Mucosa of gallbladder (tissue), 1 donor: Measurements from ENCODE around the gene SCAMP3. TPM values are rescaled to one million over a fixed set of nuclear protein-coding genes. Genes with fewer than 3 reads are reported as not detected.
"Not testable (repeated sequence)": the region's sequence is repeated elsewhere in the genome, so short reads cannot be mapped to it uniquely, and the experiment has no call there.

Experiments
- DNase-seq: peaks from one replicate; pipeline ENCODE4 v3.0.0-alpha.2; 2020; ENCODE audit warnings: low spot score
- total RNA-seq: library from RNA; stranded (reverse); gene quantifications from one replicate; pipeline ENCODE4 v1.2.1, GENCODE V29; 2021
- donor health status: DM: no; HTN: no; CAD: no.

SCAMP3 gene
- total RNA-seq, 1 donor from 2014 or later, result 68.6 TPM

- DNase-seq, result no peak
Measured at GRCh38 chr1:155254714-155255242, 7.4 kb downstream of the SCAMP3 start.

DNA sequence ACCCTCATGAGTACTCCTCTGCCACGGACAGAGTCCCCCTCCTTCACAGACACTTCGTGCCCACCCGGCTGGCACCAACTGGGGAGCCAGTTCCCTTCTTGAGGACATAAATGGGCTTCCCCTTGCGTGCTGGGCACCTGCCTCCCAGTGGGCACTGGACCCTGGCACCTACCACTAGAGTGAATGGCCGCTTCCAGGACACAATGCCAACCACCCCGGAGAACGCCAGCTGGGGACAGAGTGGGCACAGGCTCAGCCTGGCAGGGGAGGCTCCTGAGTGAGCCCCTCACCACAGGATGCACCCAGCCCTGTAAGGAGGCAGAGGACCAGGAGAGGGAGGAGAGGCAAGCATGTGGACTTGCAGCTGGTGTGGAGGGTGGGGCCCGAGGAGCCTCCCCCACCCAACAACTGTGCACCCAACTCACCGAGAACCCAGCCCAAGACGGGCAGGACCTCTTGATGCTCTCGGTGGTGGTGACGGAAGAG, 7.9 kb downstream of the SCAMP3 start:
- DNase-seq, result no peak

DNA sequence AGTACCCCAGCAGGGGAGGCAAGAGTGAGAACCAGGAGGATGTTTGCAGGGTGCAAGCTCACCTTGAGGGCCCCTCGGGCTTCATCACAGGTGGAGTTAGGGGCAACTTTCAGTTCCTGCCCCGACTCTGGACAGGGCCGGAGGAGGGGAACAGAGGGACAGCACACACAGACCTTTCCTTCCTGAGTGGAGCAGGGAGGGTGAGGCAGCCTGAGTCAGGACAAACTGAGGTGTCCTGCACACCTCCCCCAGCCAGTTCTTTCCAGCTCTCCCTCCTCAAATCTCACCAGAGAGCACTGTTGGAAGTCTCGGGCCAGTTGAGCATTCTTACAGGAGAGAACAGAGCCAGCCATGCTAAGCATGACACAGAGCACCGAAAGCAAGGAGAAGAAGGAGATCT, 8.4 kb downstream of the SCAMP3 start:
- DNase-seq, result no peak

DNA sequence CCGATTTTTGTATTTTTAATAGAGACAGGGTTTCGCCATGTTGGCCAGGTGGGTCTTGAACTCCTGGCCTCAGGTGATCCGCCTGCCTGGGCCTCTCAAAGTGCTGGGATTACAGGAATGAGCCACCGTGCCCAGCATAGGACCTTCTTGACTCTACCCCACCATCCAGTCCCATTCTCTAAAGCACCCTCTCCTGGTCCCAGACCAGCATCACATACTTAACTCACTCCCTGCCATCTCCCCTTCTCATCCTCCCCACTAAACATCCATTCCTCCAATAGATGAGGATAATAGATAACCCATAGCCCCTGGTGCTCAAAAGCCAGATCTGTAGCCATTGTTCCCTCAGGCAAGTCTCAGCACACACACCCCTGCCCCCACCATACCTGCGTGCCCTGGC, 9.0 kb downstream of the SCAMP3 start:
- no peak for DNase-seq

DNA sequence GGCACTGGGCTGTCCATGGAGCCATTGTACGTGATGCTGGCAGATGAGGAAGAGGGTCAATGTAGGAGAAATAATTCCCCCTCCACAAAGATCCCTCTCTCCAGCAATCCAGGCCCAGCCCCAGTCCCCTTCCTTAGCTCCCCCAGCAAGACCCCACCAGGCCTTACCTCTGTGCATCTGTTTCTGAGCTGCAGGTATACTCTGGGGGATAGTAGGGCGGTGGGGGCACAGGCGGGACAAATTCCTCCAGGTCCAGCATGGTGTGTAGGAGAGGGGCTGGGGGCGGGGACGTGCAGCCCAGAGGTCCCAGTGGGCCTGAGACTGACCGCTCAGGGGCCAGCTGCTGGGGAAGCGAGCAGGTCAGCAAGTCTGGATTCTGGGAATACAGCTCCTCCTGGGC, 10.6 kb downstream of the SCAMP3 start:
- no peak for DNase-seq

- DNase-seq, result peak; percentile 92
Measured at GRCh38 chr1:155250633-155251449, 11.3 kb downstream of the SCAMP3 start.

DNA sequence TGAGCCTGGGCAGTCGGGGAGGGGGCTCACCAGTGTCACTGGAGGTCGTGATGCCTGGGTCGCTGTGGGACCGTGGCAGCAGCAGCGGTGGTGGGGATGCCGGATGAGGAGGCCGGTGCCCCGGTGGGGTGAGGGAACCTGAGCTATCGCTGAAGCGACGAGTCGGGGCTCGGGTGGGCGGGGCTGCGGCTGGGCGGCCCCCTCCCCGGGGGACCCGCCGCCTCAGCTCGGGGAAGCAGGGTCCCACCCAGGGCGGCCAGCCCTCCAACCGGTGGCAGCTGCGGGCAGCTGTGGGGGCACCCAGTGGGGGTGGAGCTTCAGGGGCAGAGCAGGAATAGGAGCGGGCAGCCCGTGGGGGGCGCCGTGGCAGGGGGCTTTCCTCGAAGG, 11.9 kb downstream of the SCAMP3 start:
- no peak for DNase-seq

- no peak for DNase-seq
Measured at GRCh38 chr1:155247667-155248553, 14.2 kb downstream of the SCAMP3 start.

DNA sequence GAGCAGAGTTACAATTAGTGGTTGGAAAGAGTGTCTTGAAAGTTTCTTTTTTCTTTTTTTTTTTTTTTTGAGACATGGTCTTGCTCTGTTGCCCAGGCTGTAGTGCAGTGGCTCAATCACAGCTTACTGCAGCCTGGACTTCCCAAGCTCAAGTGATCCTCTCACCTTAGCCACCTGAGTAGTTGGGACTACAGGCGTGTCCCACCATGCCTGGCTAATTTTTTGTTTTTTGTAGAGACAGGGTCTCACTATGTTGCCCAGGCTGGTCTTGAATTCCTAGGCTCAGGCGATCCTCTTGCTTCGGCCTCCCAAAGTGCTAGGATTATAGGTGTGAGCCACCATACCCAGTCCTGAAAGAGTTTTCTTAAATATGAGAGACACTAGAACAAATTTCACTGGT, 15.4 kb downstream of the SCAMP3 start:
- not testable (repeated sequence) for DNase-seq

- no peak for DNase-seq
Measured at GRCh38 chr1:155245163-155245524, 17.0 kb downstream of the SCAMP3 start.

GRCh38 chr1:155244368-155245162, 17.6 kb downstream of the SCAMP3 start:
- peak; percentile 98 for DNase-seq

DNA sequence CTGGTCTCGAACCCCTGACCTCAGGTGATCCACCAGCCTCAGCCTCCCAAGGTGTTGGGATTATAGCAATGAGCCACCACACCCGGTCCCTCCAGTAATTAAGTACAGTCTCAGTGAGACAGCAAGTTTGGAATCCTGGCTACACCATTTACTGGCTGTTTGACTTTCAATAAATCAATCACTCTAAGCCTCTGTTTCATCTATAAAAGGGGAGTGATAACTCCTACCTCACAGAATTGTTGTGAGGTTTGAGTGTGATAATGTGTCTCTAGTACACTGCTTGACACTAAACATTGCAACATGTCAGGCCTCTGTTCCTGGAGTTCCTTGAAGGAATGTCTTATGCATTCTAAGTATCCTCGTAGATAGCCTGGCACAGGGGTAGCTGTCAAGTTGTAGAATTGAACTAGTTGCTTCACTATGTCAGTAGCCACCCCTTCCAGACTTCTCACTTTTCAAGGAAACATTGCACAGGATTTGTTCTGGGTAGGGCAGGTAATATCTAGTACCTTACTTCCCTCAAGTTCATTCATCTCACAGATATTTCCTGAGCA, 19.3 kb downstream of the SCAMP3 start:
- no peak for DNase-seq

- no peak for DNase-seq
Measured at GRCh38 chr1:155241841-155242264, 20.3 kb downstream of the SCAMP3 start.

GRCh38 chr1:155241069-155241679, 21.0 kb downstream of the SCAMP3 start:
- peak; percentile 84 for DNase-seq

DNA sequence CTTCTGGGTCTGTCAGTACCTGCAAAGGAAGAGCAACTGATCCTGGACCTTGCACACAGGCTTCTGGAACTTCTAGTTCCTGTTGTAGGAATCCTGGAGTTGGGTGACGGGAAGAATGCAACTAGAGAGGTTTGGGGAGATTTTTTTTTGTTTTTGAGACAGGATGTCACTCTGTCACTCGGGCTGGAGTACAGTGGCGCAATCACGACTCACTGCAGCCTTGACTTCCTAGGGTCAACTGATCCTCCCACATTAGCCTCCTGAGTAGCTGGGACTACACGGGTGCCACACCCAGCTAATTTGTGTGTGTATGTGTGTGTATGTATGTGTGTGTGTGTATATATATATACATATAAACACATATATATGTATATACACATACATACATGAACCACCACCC, 25.7 kb downstream of the SCAMP3 start:
- DNase-seq, result no peak

GRCh38 chr1:155235375-155235774, 26.8 kb downstream of the SCAMP3 start:
- not testable (repeated sequence) for DNase-seq

- not testable (repeated sequence) for DNase-seq
Measured at GRCh38 chr1:155233502-155233901, 28.7 kb downstream of the SCAMP3 start.

GRCh38 chr1:155232001-155232978, 29.9 kb downstream of the SCAMP3 start:
- not testable (repeated sequence) for DNase-seq

- DNase-seq, result not testable (repeated sequence)
Measured at GRCh38 chr1:155231302-155231701, 30.9 kb downstream of the SCAMP3 start.

GRCh38 chr1:155228096-155228427, 34.1 kb downstream of the SCAMP3 start:
- DNase-seq, result no peak
